HG03378 (cell line): ENCODE data around the gene ZNF197.
"Not testable (repeated sequence)": the region's sequence is repeated elsewhere in the genome, so short reads cannot be mapped to it uniquely, and the experiment has no call there.

ENCODE experiments used
- ATAC-seq: cut with Tn5 transposase; IDR thresholded peaks from one replicate; pipeline ENCODE4 v1.9.1; 2021; ENCODE audit warnings: mild to moderate bottlenecking, moderate library complexity; ENCODE audit not compliant: unreplicated experiment

Gene ZNF197

DNA sequence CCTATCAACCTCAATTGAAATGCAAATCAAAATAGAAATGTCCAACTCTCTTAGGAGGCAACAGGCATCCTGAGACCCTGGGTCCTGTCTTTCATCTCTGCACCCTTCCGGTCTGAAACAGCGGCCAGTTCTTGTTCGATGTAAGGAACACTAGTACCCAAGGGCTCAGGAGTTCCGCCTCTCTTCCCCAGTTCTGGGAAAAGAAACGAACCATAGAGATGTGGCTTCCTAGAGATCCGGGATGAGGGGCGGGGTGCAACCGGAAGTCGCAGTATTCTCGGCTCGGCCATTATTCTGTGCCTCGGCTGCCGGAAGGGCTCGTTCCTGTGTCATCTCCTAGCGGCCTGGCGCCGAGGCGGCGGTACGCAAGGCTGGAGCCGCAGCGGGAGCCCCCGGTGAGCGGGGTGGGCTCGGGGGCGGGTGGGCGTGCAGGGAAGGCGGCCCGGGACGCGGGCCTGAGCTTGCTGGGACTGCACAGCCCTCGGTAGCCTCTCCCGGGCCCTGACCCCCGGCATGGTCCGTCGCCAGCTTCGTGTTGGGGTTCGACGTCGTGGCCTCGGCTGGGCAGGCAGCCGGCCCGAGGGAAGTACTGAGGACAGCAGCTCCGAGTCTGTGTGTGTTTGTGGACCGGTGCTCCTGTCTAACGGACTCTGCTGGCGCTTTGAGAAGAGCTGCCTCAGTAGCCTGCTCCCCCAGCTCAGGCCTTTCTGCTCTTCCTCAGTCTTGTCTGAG lies at the start of gene ZNF197:
Gene ZNF197 (plus strand): TSS at position 288 of the 732 bp plus-strand sequence. CDS start 4,119 bp downstream, outside the sequence.
- ATAC-seq = peak; percentile 84

DNA sequence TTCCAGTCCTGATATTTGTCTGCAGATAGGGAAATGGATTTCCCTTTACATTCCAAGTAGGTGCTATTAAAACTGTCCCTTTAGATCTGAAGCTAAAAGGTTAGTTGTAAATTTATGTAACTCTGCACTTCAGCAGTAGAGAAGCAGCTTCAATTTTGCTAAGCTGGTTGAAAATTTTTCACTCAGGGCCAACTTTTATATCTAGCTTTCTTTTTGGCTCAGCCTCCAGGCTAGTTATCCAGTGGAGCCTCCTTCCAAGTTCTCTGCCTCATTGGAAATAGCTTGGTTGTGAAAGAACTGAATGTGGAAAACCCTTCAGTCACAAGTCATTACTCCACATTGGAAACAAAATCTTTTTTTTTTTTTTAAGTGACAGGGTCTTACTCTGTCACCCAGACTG lies 48.2 kb upstream of the ZNF197 start:
- ATAC-seq = no peak

DNA sequence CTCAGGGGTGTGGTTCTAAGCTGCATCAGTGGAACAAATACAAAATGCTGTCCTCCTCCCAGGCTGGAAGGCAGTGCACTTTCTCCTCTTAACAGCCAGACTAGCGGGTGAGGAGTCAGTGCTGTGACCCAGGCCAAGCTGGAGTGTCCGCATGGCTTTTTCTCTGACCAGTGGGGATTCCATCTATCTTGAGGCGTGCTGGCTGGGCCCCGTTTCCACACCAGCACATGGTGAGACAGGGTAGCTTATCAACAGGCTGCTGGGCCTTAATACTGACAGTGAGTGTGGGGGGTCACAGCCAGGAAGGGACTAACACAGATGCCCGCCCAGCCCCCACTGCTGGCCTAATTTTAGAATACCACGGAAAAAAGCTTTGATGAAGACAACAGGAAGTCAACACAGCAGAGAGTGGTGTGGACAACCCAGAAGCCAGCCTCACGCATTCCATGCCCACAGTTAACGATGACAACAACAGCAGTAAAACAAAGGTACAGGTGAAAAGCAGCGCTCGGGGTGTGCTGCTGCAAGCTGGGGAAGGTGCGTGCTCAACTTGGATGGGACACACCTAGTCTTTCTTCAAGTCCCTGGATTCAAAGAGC lies 47.4 kb upstream of the ZNF197 start:
- not testable (repeated sequence) for ATAC-seq

GRCh38 chr3:44578316-44578715 lies 46.5 kb upstream of the ZNF197 start:
- not testable (repeated sequence) for ATAC-seq

DNA sequence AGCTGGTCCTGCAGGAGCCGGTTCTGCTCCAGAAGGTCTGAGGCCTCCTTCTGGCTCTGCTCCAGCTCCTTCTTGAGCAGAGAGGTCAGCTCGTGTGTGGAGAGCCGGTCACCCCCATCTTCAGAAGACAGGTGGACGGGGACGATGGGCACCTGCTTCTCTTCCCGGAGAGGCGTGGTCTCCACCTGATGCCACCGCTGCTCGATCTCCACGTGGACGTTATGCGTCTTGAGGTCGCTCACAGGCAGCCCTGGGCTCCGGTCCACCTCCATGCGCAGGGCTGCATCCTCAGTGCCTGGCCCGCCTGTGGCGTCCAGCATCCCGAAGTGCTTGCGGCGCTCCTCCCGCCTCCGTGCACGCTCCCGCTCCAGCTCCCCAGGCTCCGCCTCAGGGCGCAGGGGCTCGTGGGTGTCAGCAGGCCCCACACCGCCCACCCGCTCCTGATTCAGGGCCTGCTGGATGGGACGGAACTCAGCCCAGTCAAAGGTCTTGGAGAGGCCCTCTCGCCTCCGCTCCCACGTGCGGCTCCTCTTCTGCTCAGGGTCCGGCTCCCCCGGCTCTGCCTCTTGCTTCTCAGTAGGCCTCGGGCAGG lies 45.8 kb upstream of the ZNF197 start:
- ATAC-seq = not testable (repeated sequence)

GRCh38 chr3:44579749-44580148 lies 45.1 kb upstream of the ZNF197 start:
- not testable (repeated sequence) for ATAC-seq

DNA sequence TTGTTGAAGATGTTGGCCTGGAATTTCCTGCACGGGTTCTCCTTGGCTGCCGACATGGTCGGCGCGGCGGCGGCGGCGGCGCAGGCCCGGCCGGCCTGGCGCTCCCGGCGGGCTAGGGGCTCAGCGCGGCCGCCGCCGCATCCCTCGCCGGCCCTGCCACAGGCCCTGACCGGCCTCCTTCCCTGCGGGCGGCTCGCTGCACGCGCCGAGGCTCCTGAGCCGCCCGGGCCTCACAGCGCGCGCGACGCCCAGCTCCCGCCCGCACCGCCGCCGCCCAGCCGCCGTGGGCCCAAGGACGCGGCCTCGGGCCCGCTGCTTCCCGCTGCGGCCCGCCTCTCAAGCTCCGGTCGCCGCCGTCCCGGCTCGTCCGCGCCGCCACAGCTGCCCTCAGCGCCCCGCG lies 43.9 kb upstream of the ZNF197 start:
- not testable (repeated sequence) for ATAC-seq

GRCh38 chr3:44584646-44585501 lies 40.0 kb upstream of the ZNF197 start, which contains the start of gene ZNF660:
Gene ZNF660, plus strand, starts transcription at chr3:44584964. Its CDS starts 9,230 bp downstream, at chr3:44594194.
- no peak for ATAC-seq

DNA sequence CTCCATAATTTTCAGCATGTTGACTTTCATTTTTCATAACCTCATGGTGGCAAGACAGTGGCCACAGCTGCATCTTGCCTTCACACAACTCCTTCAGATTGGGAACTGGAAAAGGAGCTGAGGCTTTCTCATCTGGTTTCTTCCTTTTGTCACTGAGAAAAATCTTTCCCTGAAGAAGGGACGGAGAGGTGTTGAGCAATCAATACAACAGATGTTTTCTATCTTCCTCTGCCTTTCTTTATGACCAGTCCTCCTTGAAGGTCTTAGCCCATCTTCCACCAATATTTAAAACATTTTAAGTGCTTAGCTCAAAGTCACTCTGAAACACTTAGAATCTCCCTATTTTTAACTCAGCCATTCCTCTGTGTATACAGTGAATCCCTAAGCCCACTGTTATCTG lies 28.2 kb upstream of the ZNF197 start:
- no peak for ATAC-seq

DNA sequence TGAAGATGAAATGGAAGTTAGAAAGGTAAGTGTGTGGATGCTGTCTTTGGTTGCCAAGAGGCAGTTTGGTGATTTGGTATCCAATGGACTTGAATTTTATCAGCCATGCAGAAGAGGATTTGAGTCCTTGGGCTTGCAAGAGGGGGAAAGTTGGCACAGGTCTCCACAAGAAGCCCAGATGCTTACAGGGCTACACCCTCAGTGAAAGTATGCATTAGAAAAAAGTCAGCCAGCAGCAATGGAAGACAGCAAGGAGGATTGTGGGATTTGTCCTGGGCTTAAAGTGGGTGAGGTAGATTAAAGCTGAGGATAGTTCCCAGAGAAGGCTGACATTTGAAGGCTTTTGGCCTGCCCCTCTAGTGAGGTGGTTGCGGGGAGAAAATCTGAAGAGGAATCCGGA lies 23.1 kb upstream of the ZNF197 start:
- ATAC-seq = no peak

GRCh38 chr3:44612678-44613077 lies 12.2 kb upstream of the ZNF197 start:
- no peak for ATAC-seq

DNA sequence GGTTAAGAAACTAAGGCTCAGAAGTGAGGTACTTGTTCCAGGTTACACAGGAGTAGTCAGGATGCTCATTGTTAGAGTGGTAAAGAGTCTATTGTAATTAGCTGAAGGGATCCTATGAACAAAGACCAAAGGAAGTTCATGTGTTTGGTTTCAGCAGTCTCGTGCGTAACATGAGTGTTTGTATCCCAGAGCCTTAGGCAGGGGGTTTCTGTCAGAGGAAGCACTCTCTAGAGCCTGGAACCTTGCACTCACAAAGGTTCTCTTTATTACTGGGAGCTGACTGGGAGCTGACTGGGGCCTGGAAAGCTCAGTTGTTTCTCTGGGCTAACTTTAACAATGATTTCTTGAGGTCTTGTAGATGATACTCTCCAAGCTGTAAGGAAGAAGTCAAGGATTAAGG lies 3.9 kb downstream of the ZNF197 start:
- ATAC-seq = no peak

DNA sequence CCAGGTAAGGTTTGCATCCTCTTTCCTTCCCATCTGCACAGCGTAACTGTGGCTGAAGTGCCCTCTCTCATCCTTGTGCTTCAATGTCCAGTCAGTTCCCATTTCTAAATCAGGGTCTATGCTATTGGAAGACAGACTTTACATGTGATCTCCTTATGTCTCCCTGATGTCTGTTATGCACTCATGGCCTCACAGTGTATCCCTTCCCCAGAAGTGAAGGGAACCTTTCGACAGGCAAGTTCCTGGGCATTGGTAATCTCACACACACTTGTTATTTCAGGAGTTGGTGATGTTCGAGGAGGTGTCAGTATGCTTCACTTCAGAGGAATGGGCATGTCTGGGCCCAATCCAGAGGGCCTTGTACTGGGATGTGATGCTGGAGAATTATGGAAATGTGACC lies 7.4 kb downstream of the ZNF197 start:
- no peak for ATAC-seq

DNA sequence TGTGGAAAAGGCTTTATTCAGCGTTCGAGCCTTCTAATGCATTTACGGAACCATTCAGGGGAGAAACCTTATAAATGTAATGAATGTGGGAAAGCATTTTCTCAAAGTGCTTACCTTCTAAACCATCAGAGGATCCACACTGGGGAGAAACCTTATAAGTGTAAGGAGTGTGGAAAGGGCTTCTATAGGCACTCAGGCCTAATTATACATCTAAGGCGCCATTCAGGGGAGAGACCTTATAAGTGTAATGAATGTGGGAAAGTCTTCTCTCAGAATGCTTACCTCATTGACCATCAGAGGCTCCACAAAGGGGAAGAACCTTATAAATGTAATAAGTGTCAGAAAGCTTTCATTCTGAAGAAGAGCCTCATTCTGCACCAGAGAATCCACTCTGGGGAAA lies 17.5 kb downstream of the ZNF197 start:
- ATAC-seq = no peak

- ATAC-seq = no peak
These were observed 18.2 kb downstream of the ZNF197 start for GRCh38 chr3:44643024-44643423.

GRCh38 chr3:44647771-44648170 lies 22.9 kb downstream of the ZNF197 start:
- no peak for ATAC-seq

- peak; percentile 84 for ATAC-seq
These were observed 23.9 kb downstream of the ZNF197 start, which contains the start of gene ZNF35 for GRCh38 chr3:44648564-44649229. Gene ZNF35, plus strand, starts transcription at chr3:44648732. Its CDS starts 2,336 bp downstream, at chr3:44651068.

DNA sequence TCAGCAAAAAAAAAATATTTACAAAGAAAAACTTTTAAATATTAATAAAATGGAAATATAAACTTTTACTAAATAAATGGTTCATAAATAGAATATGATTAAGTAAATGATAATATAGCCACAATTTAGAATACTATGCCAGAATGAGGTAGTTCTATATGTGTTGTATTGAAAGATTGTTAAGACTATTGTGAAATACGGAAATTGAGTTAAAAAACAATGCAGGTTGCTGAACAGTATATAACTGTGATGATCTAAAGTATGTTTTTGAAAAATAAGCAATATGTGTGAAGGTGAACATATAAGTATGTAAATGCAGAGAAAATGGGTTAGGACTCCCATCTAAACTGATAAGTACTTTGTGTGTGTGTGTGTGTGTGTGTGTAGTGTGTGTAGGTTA lies 24.9 kb downstream of the ZNF197 start:
- ATAC-seq = no peak

DNA sequence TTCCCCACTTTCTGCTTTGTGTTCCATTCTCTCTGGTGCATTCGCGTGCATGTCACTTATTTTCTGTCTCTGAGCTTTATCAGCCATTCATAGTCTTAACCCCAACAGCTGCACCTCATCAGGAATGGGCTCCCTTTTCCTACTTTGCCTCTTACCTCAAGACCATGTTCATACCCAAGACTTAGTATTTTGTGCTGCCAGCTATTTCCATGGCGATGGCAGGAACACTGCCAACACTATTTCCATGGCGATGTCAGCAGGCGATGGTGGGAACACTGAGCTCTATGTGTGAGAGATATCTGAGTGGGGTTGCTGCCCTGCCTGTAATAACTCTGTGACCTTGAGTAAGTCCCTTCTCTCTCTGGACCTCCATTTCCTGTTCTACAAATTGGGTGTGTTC lies 29.2 kb downstream of the ZNF197 start:
- no peak for ATAC-seq

- no peak for ATAC-seq
These were observed 34.2 kb downstream of the ZNF197 start for GRCh38 chr3:44659015-44659414.
